GM21576 (cell line): ENCODE results near the gene MYO19.
"Not testable (repeated sequence)": the region's sequence is repeated elsewhere in the genome, so short reads cannot be mapped to it uniquely, and the experiment has no call there.

Experiments
- ATAC-seq: cut with Tn5 transposase; IDR thresholded peaks from one replicate; pipeline ENCODE4 v1.9.1; 2021; ENCODE audit warnings: mild to moderate bottlenecking, moderate library complexity; ENCODE audit not compliant: unreplicated experiment

The MYO19 gene

GRCh38 chr17:36503456-36504155, 31.1 kb downstream of the MYO19 start:
- ATAC-seq = no peak

GRCh38 chr17:36501963-36502362, 32.7 kb downstream of the MYO19 start:
- no peak for ATAC-seq

- ATAC-seq = no peak
Measured at GRCh38 chr17:36501351-36501750, 33.3 kb downstream of the MYO19 start.

- no peak for ATAC-seq
Measured at GRCh38 chr17:36500745-36501225, 33.9 kb downstream of the MYO19 start.

GRCh38 chr17:36498560-36499300, 35.9 kb downstream of the MYO19 start:
- no peak for ATAC-seq

GRCh38 chr17:36498155-36498554, 36.5 kb downstream of the MYO19 start:
- ATAC-seq = no peak

- ATAC-seq = no peak
Measured at GRCh38 chr17:36496018-36496789, 38.5 kb downstream of the MYO19 start.

- no peak for ATAC-seq
Measured at GRCh38 chr17:36495076-36495578, 39.5 kb downstream of the MYO19 start.

- ATAC-seq = no peak
Measured at GRCh38 chr17:36494674-36495073, 40.0 kb downstream of the MYO19 start.

GRCh38 chr17:36493956-36494355, 40.7 kb downstream of the MYO19 start:
- ATAC-seq = no peak

- peak; percentile 92 for ATAC-seq
Measured at GRCh38 chr17:36486204-36487194, 48.2 kb downstream of the MYO19 start, which contains the start of gene ZNHIT3. TSS of gene ZNHIT3 (plus strand) at chr17:36486681. CDS start at chr17:36486700, 19 bp downstream.

GRCh38 chr17:36485805-36486203, 48.9 kb downstream of the MYO19 start:
- no peak for ATAC-seq

- no peak for ATAC-seq
Measured at GRCh38 chr17:36485027-36485426, 49.6 kb downstream of the MYO19 start.

GRCh38 chr17:36484021-36484420, 50.6 kb downstream of the MYO19 start:
- ATAC-seq = not testable (repeated sequence)

- ATAC-seq = no peak
Measured at GRCh38 chr17:36482611-36483504, 51.8 kb downstream of the MYO19 start.

GRCh38 chr17:36481829-36482228, 52.8 kb downstream of the MYO19 start:
- ATAC-seq = no peak

- ATAC-seq = no peak
Measured at GRCh38 chr17:36475346-36475970, 59.2 kb downstream of the MYO19 start.

- ATAC-seq = no peak
Measured at GRCh38 chr17:36474571-36474970, 60.1 kb downstream of the MYO19 start.
